IMR-90 (cell line): Measurements from ENCODE around the gene AUTS2. TPM values are rescaled to one million over a fixed set of nuclear protein-coding genes. Genes with fewer than 3 reads are reported as not detected.

ENCODE experiments used
- ATAC-seq: fragments of 200-7000 bp; cut with Tn5 transposase; 2 replicates; pipeline ENCODE4 v1.9.1; 2020; ENCODE audit warnings: low read depth, mild to moderate bottlenecking, moderate library complexity
- BruUV-seq: library from RNA; stranded (reverse); fragments of 400-500 nt; replicated peaks from 2 replicates; lab custom pipeline; 2021; lab: Mats Ljungman, UMichigan
- CTCF ChIA-PET: fragments of 300-600 bp; formaldehyde crosslinking; extraction: SDS; loops from one replicate; lab custom pipeline; 2021; ENCODE audit warnings: antibody characterized with exemption; lab: Yijun Ruan, JAX
- POLR2A ChIA-PET: fragments of 300-600 bp; sonication (Branson Sonifier 250); formaldehyde crosslinking; loops from one replicate; lab custom pipeline; 2022; ENCODE audit warnings: antibody characterized with exemption; ENCODE audit not compliant: unreplicated experiment; lab: Charles Lee
- DNase-seq: peaks from one replicate; pipeline ENCODE4 v3.0.0; 2013
- H2AFZ ChIP-seq: replicated peaks from 2 replicates; pipeline ENCODE3; 2013; ENCODE audit warnings: low read length, mild to moderate bottlenecking; ENCODE audit not compliant: poor library complexity
- H2AK5ac ChIP-seq: 2 replicates; pipeline ENCODE4 v1.6.1; 2013; ENCODE audit warnings: low read depth, low read length, inconsistent platforms
- H2AK9ac ChIP-seq: replicated peaks from 2 replicates; pipeline ENCODE3; 2013; ENCODE audit warnings: mild to moderate bottlenecking, low read depth, low read length, moderate library complexity; ENCODE audit not compliant: poor library complexity
- H2BK120ac ChIP-seq: 2 replicates; pipeline ENCODE4 v1.6.1; 2013; ENCODE audit warnings: low read depth, low read length, inconsistent platforms
- H2BK15ac ChIP-seq: 3 replicates; pipeline ENCODE4 v1.6.1; 2013; ENCODE audit warnings: low read depth, low read length, inconsistent platforms
- H2BK20ac ChIP-seq: 2 replicates; pipeline ENCODE4 v1.6.1; 2013; ENCODE audit warnings: low read depth, mild to moderate bottlenecking, inconsistent platforms, low read length, moderate library complexity
- H2BK5ac ChIP-seq: 2 replicates; pipeline ENCODE4 v1.6.1; 2013; ENCODE audit warnings: mild to moderate bottlenecking, low read depth, low read length, inconsistent platforms; ENCODE audit not compliant: poor library complexity, severe bottlenecking
- H3K14ac ChIP-seq: replicated peaks from 2 replicates; pipeline ENCODE4 v1.6.1; 2013; ENCODE audit warnings: low read depth, low read length, inconsistent platforms
- H3K18ac ChIP-seq: 2 replicates; pipeline ENCODE4 v1.6.1; 2013; ENCODE audit warnings: low read depth, low read length, control low read depth
- H3K23ac ChIP-seq: 2 replicates; pipeline ENCODE4 v1.6.1; 2013; ENCODE audit warnings: low read depth, low read length, inconsistent platforms
- H3K27ac ChIP-seq: 2 replicates; pipeline ENCODE4 v1.5.1; 2013; ENCODE audit warnings: mild to moderate bottlenecking, control low read depth, low read length; ENCODE audit not compliant: insufficient read depth
- H3K27me3 ChIP-seq: 2 replicates; pipeline ENCODE4 v1.6.1; 2013; ENCODE audit warnings: low read length; ENCODE audit not compliant: control insufficient read depth, insufficient read depth
- H3K36me3 ChIP-seq: 2 replicates; pipeline ENCODE4 v1.6.1; 2013; ENCODE audit warnings: low read length, mixed read lengths; ENCODE audit not compliant: control insufficient read depth, insufficient read depth
- H3K4ac ChIP-seq: 2 replicates; pipeline ENCODE4 v1.6.1; 2013; ENCODE audit warnings: low read depth, low read length, inconsistent platforms
- H3K4me1 ChIP-seq: 2 replicates; pipeline ENCODE4 v1.6.1; 2013; ENCODE audit warnings: low read length, mixed read lengths; ENCODE audit not compliant: control insufficient read depth, insufficient read depth
- H3K4me2 ChIP-seq: 2 replicates; pipeline ENCODE4 v1.6.1; 2013; ENCODE audit warnings: low read depth, mild to moderate bottlenecking, control low read depth, low read length, moderate library complexity
- H3K4me3 ChIP-seq: 2 replicates; pipeline ENCODE4 v1.5.1; 2013; ENCODE audit warnings: low read depth, mild to moderate bottlenecking, control low read depth, low read length, moderate library complexity; ENCODE audit not compliant: insufficient read depth
- H3K56ac ChIP-seq: 2 replicates; pipeline ENCODE4 v1.6.1; 2013; ENCODE audit warnings: low read length, inconsistent platforms; ENCODE audit not compliant: insufficient read depth; ENCODE audit errors: extremely low read depth
- H3K79me1 ChIP-seq, 2 experiments: 2 replicates each; pipeline ENCODE4 v1.6.1; 2013; ENCODE audit warnings: low read length in 2 of 2, inconsistent platforms in 1 of 2, low read depth in 1 of 2
- H3K9ac ChIP-seq: 2 replicates; pipeline ENCODE4 v1.6.1; 2013; ENCODE audit warnings: low read depth, low read length, control low read depth
- H3K9me1 ChIP-seq: 2 replicates; pipeline ENCODE4 v1.6.1; 2013; ENCODE audit warnings: low read length, inconsistent platforms; ENCODE audit not compliant: insufficient read depth
- H3K9me3 ChIP-seq: 2 replicates; pipeline ENCODE4 v1.6.1; 2013; ENCODE audit warnings: low read length; ENCODE audit not compliant: control insufficient read depth, insufficient read depth
- H4K20me1 ChIP-seq: 2 replicates; pipeline ENCODE4 v1.6.1; 2013; ENCODE audit warnings: low read length, inconsistent platforms; ENCODE audit not compliant: insufficient read depth
- H4K5ac ChIP-seq: 2 replicates; pipeline ENCODE4 v1.6.1; 2013; ENCODE audit warnings: mild to moderate bottlenecking, low read depth, low read length, control low read depth
- H4K8ac ChIP-seq, 2 experiments: 2 replicates each; pipeline ENCODE4 v1.6.1; 2013; ENCODE audit warnings: low read depth in 2 of 2, low read length in 2 of 2, control low read depth in 1 of 2, inconsistent platforms in 1 of 2
- H4K91ac ChIP-seq: 2 replicates; pipeline ENCODE4 v1.6.1; 2013; ENCODE audit warnings: low read depth, low read length, inconsistent platforms; ENCODE audit not compliant: insufficient read depth
- BHLHE40 ChIP-seq: fragments of 150-350 bp; IDR thresholded peaks from 2 replicates; pipeline ENCODE4 v1.6.1; 2016; ENCODE audit warnings: mild to moderate bottlenecking, low read depth, low read length
- CHD1 ChIP-seq: IDR thresholded peaks from 2 replicates; pipeline ENCODE4 v1.6.1; 2012; ENCODE audit warnings: low read depth, low read length, improper control_type of control experiment
- FOS ChIP-seq: fragments of 150-350 bp; IDR thresholded peaks from 2 replicates; pipeline ENCODE4 v1.6.1; 2016; ENCODE audit warnings: low read depth, low read length
- MAFK ChIP-seq: IDR thresholded peaks from 2 replicates; pipeline ENCODE4 v1.6.1; 2012; ENCODE audit warnings: low read depth, low read length, improper control_type of control experiment
- MAZ ChIP-seq: IDR thresholded peaks from 2 replicates; pipeline ENCODE4 v1.6.1; 2012; ENCODE audit warnings: low read depth, mild to moderate bottlenecking, low read length, improper control_type of control experiment, moderate library complexity, borderline replicate concordance
- MXI1 ChIP-seq: IDR thresholded peaks from 2 replicates; pipeline ENCODE4 v1.6.1; 2012; ENCODE audit warnings: low read depth, mild to moderate bottlenecking, low read length, moderate library complexity, borderline replicate concordance
- NFE2L2 ChIP-seq: fragments of 150-350 bp; IDR thresholded peaks from 2 replicates; pipeline ENCODE4 v1.6.1; 2016; ENCODE audit warnings: low read depth, mild to moderate bottlenecking, low read length
- POLR2A ChIP-seq: IDR thresholded peaks from 2 replicates; pipeline ENCODE4 v1.6.1; 2012; ENCODE audit warnings: mild to moderate bottlenecking, low read depth, low read length
- RAD21 ChIP-seq: IDR thresholded peaks from 2 replicates; pipeline ENCODE4 v1.6.1; 2012; ENCODE audit warnings: low read length, improper control_type of control experiment
- RCOR1 ChIP-seq: IDR thresholded peaks from 2 replicates; pipeline ENCODE4 v1.6.1; 2012; ENCODE audit warnings: mild to moderate bottlenecking, low read length, improper control_type of control experiment; ENCODE audit not compliant: insufficient replicate concordance
- RFX5 ChIP-seq: IDR thresholded peaks from 2 replicates; pipeline ENCODE4 v1.8.0; 2012; ENCODE audit warnings: low read depth, mild to moderate bottlenecking, low read length, moderate library complexity
- SMC3 ChIP-seq: fragments of 150-350 bp; IDR thresholded peaks from 2 replicates; pipeline ENCODE4 v1.6.1; 2016; ENCODE audit warnings: low read depth, mild to moderate bottlenecking, antibody characterized with exemption, low read length, moderate library complexity
- WGBS, 2 experiments: methylation state at CpG; one replicate each; pipeline versions ENCODE4 v1.1.5 to v1.1.7; 2013; ENCODE audit warnings: missing lambda C conversion rate in 2 of 2; ENCODE audit not compliant: insufficient read length in 1 of 2; ENCODE audit errors: extremely low coverage in 2 of 2; 5-methylcytosine and 5-hydroxymethylcytosine counted together
- dilution Hi-C: fragments of 300-500 bp; cut with HindIII; formaldehyde crosslinking; loops from one replicate; pipeline ENCODE4 v1.14.3; 2018; ENCODE audit warnings: low sequenced_read_pairs; ENCODE audit not compliant: unreplicated experiment
- in situ Hi-C: fragments of 300-500 bp; cut with MboI; formaldehyde crosslinking; loops from 3 replicates; pipeline ENCODE4 v1.14.3; 2019; ENCODE audit warnings: low sequenced_read_pairs, inconsistent platforms, mixed read lengths
- intact Hi-C: fragments of 100-400 bp; cut with micrococcal nuclease; formaldehyde crosslinking; loops from 2 replicates; pipeline ENCODE4 v1.10.0; 2022
- polyA plus RNA-seq, 3 experiments: library from polyadenylated mRNA; depleted of rRNA; stranded (reverse); fragments of >200 nt; gene quantifications; 2 replicates each; pipeline ENCODE4 v1.2.3, GENCODE V29; 2012; ENCODE audit warnings: low replicate concordance in 1 of 3
- total RNA-seq: library from RNA; depleted of rRNA; stranded (reverse); fragments of >200 nt; gene quantifications from 2 replicates; pipeline ENCODE4 v1.2.3, GENCODE V29; 2012
- TF ChIP-seq, protein P1 (sequence below): fragments of 150-350 bp; IDR thresholded peaks from 2 replicates; pipeline ENCODE4 v1.6.1; 2016; ENCODE audit warnings: low read depth, mild to moderate bottlenecking, low read length, moderate library complexity, borderline replicate concordance
- TF ChIP-seq, protein P2 (sequence below): fragments of 150-350 bp; IDR thresholded peaks from 2 replicates; pipeline ENCODE4 v1.6.1; 2017; ENCODE audit warnings: mild to moderate bottlenecking, antibody characterized with exemption, low read length, low read depth
- TF ChIP-seq, protein P3 (sequence below): conservative IDR thresholded peaks from 2 replicates; pipeline ENCODE4 v1.5.1; 2012; ENCODE audit warnings: mild to moderate bottlenecking, low read depth, low read length, improper control_type of control experiment

The AUTS2 gene
- total and polyA plus RNA-seq, 2 of the 4 experiments (the other 2 are of a cell fraction): 0.90 to 3.0 TPM

DNA sequence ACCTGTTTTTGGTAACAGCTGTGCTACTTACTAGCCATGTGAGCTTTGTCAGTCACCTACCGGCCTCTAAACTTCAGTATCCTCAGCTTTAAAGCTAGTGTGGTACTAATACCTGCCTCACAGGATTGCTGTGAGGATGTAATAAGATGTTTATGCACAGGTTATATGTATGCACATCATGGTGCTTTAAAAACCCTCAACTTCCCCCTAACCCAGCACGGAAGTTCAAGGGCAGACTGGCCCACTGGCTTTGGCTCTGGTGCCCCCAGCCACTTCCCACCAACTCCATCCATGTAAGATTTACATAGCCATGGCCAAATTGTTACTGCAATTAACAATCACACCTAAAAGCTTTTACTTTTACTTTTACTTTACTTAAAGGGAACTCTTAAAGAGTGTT, 857.6 kb downstream of the AUTS2 start:
- Histone ChIP-seq H3K23ac (no peak overlapping the region), H2AK9ac (no peak overlapping the region), H3K9me1 (no peaks in the 10 kb centered on the region), H3K27me3 (no peaks in the 10 kb centered on the region), H2BK20ac (no peak overlapping the region), H3K14ac (no peak overlapping the region), H2AFZ (no peak overlapping the region), H2BK5ac (no peak overlapping the region), H3K4me3 (no peak overlapping the region), H4K8ac (no peak overlapping the region), H3K9ac (no peak overlapping the region), H3K79me1 (no peaks in the 10 kb centered on the region), H2AK5ac (no peak overlapping the region), H4K91ac (no peak overlapping the region), H3K9me3 (peaks cover 2% of the 10 kb centered on the region; the same call in 1 of the 2 replicates), H4K5ac (no peak overlapping the region), H3K27ac (no peak overlapping the region), H3K36me3 (no peaks in the 10 kb centered on the region), H3K4me2 (no peak overlapping the region), H3K4me1 (no peaks in the 10 kb centered on the region), H3K18ac (no peak overlapping the region), H2BK15ac (no peak overlapping the region), H3K56ac (no peak overlapping the region), H4K20me1 (no peaks in the 10 kb centered on the region), H3K4ac (no peak overlapping the region), H2BK120ac (no peak overlapping the region)
- ChIA-PET POLR2A (no interaction called here), CTCF (no interaction called here)
- WGBS, 2 experiments: no CpG with 5 or more reads among the region's 2 CpGs
- in situ Hi-C loops (no loop called here), dilution Hi-C loops (no loop called here), intact Hi-C loops (no loop called here)
- TF ChIP-seq RCOR1 (no peak), MAZ (no peak), SMC3 (no peak), RAD21 (no peak), NFE2L2 (no peak), POLR2A (no peak), MXI1 (no peak), RFX5 (no peak), BHLHE40 (no peak), FOS (no peak), CHD1 (no peak), MAFK (no peak)
- TF ChIP-seq, protein P1, sequence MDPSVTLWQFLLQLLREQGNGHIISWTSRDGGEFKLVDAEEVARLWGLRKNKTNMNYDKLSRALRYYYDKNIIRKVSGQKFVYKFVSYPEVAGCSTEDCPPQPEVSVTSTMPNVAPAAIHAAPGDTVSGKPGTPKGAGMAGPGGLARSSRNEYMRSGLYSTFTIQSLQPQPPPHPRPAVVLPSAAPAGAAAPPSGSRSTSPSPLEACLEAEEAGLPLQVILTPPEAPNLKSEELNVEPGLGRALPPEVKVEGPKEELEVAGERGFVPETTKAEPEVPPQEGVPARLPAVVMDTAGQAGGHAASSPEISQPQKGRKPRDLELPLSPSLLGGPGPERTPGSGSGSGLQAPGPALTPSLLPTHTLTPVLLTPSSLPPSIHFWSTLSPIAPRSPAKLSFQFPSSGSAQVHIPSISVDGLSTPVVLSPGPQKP: no peak
- TF ChIP-seq, protein P2, sequence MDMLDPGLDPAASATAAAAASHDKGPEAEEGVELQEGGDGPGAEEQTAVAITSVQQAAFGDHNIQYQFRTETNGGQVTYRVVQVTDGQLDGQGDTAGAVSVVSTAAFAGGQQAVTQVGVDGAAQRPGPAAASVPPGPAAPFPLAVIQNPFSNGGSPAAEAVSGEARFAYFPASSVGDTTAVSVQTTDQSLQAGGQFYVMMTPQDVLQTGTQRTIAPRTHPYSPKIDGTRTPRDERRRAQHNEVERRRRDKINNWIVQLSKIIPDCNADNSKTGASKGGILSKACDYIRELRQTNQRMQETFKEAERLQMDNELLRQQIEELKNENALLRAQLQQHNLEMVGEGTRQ: no peak
- TF ChIP-seq, protein P3, sequence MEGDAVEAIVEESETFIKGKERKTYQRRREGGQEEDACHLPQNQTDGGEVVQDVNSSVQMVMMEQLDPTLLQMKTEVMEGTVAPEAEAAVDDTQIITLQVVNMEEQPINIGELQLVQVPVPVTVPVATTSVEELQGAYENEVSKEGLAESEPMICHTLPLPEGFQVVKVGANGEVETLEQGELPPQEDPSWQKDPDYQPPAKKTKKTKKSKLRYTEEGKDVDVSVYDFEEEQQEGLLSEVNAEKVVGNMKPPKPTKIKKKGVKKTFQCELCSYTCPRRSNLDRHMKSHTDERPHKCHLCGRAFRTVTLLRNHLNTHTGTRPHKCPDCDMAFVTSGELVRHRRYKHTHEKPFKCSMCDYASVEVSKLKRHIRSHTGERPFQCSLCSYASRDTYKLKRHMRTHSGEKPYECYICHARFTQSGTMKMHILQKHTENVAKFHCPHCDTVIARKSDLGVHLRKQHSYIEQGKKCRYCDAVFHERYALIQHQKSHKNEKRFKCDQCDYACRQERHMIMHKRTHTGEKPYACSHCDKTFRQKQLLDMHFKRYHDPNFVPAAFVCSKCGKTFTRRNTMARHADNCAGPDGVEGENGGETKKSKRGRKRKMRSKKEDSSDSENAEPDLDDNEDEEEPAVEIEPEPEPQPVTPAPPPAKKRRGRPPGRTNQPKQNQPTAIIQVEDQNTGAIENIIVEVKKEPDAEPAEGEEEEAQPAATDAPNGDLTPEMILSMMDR: no peak
- ATAC-seq (no peak), DNase-seq (no peak)
- BruUV-seq: no TSS peak
